GM12892 (cell line): ENCODE results near the gene RBMS3.
"Not testable (repeated sequence)": the region's sequence is repeated elsewhere in the genome, so short reads cannot be mapped to it uniquely, and the experiment has no call there.

Experiments used
- DNase-seq: peaks from one replicate; pipeline ENCODE4 v3.0.0; 2011; ENCODE audit not compliant: insufficient read length
- FAIRE-seq: peaks from 2 replicates; lab custom pipeline; 2011; peaks lifted over from hg19 to GRCh38; lab: Jason Lieb, UNC
- POLR2A ChIP-seq: IDR thresholded peaks from 2 replicates; pipeline ENCODE4 v1.6.1; 2011; ENCODE audit warnings: low read depth, low read length, control low read depth
- POLR2AphosphoS5 ChIP-seq: IDR thresholded peaks from 2 replicates; pipeline ENCODE4 v1.6.1; 2011; ENCODE audit warnings: low read depth, low read length, control low read depth
- TAF1 ChIP-seq: IDR thresholded peaks from 2 replicates; pipeline ENCODE4 v1.6.1; 2011; ENCODE audit warnings: low read depth, mild to moderate bottlenecking, control low read depth, low read length, borderline replicate concordance

The RBMS3 gene

GRCh38 chr3:30020380-30020779 is 739.5 kb downstream of the RBMS3 start:
- no peak for FAIRE-seq
- no peak for DNase-seq
- no peak for TF ChIP-seq TAF1
- no peak for TF ChIP-seq POLR2AphosphoS5
- no peak for TF ChIP-seq POLR2A

- DNase-seq: no peak
- no peak for FAIRE-seq
- TF ChIP-seq POLR2A: no peak
- TF ChIP-seq POLR2AphosphoS5: no peak
These were observed 743.6 kb downstream of the RBMS3 start for GRCh38 chr3:30024466-30024865.

DNA sequence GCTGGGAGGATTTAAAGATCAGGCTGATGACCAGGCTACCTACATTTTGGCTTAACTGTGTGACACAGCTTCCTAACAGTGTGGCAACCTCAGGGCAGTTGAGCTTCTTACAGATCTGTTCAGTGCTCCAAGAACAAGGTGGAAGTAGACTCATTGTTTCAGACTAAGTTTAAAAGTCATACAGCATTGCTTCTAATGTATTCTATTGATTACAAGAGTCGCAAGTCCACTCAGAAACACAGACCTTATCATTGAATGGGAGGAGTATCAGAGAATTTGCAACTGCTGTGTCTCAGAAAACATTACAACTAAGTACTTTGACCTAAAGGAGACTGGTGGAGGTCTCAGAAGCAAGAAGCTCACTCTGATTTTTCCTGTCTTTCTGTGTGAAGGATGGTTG is 746.0 kb downstream of the RBMS3 start:
- FAIRE-seq (no peak), DNase-seq (no peak)
- TF ChIP-seq POLR2A: no peak
- no peak for TF ChIP-seq POLR2AphosphoS5
- TF ChIP-seq TAF1: no peak

DNA sequence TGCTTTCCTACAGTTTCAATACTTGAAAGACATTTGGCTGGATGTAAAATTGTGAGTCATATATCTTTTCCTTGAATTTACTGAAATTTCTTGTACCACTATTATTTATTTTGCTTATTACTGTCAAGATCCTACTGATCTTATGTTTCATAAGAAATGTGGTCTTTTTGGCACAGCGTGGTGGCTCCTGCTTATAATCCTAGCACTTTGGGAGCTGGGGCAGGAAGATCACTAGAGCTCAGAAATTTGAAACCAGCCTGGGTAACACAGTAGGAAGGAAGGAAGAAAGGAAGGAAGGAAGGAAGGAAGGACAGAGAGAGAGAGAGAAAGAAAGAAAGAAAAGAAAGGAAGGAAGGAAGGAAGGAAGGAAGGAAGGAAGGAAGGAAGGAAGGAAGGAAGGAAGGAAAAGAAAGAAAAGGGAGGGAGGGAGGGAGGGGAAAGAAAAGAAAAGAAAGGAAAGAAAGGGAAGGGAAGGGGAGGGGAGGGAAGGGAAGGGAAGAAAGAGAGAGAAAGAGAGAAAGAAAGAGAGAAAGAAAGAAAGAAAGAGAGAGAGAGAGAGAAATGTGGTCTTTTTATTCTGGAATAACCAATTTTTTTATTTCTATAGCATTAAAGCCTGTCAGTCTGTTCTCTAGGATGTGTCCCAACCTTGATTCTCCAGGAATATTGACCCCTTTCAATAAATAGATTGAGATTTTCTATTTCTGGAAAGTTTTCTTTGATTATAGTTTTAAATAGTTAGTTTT is 753.5 kb downstream of the RBMS3 start:
- DNase-seq: no peak
- FAIRE-seq: no peak
- TF ChIP-seq POLR2A: no peak
- TF ChIP-seq POLR2AphosphoS5: no peak
- no peak for TF ChIP-seq TAF1

DNA sequence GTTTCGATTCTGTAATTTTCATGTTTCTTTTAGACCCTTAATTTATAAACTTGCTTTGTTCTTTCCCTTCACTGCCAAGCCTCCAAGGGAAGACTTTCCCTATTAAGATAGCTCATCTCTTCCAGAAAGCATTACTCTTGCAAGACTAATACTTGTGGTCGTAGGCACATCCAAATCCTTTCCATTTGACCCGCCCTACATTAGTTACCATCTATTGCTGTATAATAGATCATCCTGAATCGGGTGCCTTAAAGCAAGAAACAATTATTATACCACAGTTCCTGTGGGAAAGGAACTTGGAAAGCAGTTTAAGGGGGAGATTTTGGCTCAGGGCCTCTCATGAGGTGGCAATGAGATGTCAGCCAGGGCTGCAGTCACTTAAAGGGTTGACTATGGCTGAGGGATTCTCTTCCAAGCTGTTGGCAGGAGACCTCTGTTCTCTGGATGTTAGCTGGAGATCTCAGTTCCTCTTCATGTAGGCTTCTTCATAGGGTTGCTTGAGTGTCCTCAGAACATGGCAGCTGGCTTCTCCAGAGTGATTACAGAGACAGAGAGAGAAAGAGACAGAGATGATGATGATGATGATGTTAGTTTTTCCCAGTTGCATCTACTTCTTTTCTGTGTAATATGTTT is 755.2 kb downstream of the RBMS3 start:
- DNase-seq (no peak), FAIRE-seq (no peak)
- TF ChIP-seq POLR2A (no peak), TAF1 (no peak), POLR2AphosphoS5 (no peak)

DNA sequence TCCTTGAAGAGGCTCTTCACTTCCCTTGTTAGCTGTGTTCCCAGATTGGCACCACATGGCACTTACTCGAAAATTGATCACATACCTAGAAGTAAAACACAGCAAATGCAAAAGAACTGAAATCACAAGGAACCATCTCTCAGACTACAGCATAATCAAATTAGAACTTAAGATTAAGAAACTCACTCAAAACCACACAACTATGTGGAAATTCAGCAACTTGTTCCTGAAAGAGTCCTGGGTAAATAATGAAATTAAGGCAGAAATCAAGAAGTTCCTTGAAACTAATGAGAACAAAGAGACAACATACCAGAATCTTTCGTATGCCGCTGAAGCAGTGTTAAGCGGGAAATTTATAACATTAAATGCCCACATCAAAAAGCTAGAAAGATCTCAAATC is 759.3 kb downstream of the RBMS3 start:
- no peak for TF ChIP-seq POLR2AphosphoS5
- no peak for TF ChIP-seq POLR2A
- no peak for TF ChIP-seq TAF1
- FAIRE-seq (no peak), DNase-seq (no peak)

- FAIRE-seq, DNase-seq: not testable (repeated sequence)
These were observed 760.6 kb downstream of the RBMS3 start for GRCh38 chr3:30041481-30041880.

GRCh38 chr3:30042274-30042859 is 761.5 kb downstream of the RBMS3 start:
- FAIRE-seq (no peak), DNase-seq (no peak)
- TF ChIP-seq POLR2A (no peak), POLR2AphosphoS5 (no peak), TAF1 (no peak)

- FAIRE-seq (no peak), DNase-seq (no peak)
- TF ChIP-seq POLR2A (no peak), POLR2AphosphoS5 (no peak), TAF1 (no peak)
These were observed 762.2 kb downstream of the RBMS3 start for GRCh38 chr3:30042916-30043555.

DNA sequence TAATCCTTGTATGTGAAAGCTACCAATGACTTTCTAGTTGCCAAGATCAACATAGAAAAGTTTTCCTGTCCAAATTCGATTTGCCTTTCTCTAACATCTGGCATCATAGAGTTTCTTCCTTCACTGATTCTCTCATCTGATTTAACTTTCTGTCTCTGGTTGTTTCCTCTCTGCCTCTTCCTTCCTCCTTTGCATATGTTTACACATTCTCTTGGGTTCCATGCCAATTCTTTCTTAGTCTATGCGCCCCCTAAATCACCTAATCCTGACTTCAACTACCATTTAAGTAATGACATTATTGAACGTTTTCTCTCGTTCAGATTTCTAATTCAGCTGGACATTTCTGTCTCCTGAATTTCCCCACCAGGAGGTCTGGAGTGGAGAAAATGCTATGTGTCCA is 763.6 kb downstream of the RBMS3 start:
- FAIRE-seq (no peak), DNase-seq (no peak)
- TF ChIP-seq POLR2A (no peak), POLR2AphosphoS5 (no peak), TAF1 (no peak)

GRCh38 chr3:30048431-30048830 is 767.6 kb downstream of the RBMS3 start:
- FAIRE-seq (no peak), DNase-seq (no peak)
- no peak for TF ChIP-seq TAF1
- TF ChIP-seq POLR2A: no peak
- no peak for TF ChIP-seq POLR2AphosphoS5

DNA sequence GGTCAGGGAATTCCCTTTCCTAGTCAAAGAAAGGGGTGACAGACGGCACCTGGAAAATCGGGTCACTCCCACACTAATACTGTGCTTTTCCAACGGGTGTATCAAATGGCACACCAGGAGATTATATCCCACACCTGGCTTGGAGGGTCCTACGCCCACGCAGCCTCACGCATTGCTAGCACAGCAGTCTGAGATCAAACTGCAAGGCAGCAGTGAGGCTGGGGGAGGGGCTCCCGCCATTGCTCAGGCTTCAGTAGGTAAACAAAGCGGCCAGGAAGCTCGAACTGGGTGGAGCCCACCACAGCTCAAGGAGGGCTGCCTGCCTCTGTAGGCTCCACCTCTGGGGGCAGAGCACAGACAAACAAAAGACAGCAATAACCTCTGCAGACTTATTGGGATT is 769.2 kb downstream of the RBMS3 start:
- not testable (repeated sequence) for DNase-seq, FAIRE-seq
